ENCODE results near the gene TCERG1L. TPM values are rescaled to one million over a fixed set of nuclear protein-coding genes. Genes with fewer than 3 reads are reported as not detected.

Gene TCERG1L
- total RNA-seq, 1 experiment from 2014 or later: 1.5 TPM

GRCh38 chr10:131109291-131109690 lies 202.2 kb downstream of the TCERG1L start:
- peaks cover 43% of the 10 kb centered on the region for H3K9me3 Mint-ChIP-seq
- ATAC-seq: no peak
- H3K36me3 Mint-ChIP-seq: peaks cover 54% of the 10 kb centered on the region
- POLR2A ChIA-PET: no interaction called here
- H3K27ac Mint-ChIP-seq: no peak overlapping the region
- H3K4me1 Mint-ChIP-seq: no peaks in the 10 kb centered on the region
- CTCF ChIA-PET: no interaction called here
- DNase-seq (ENCODE audit: low spot score): no peak
- no peak overlapping the region for H3K4me3 Mint-ChIP-seq
- H3K27me3 Mint-ChIP-seq (ENCODE audit: low read depth): no peaks in the 10 kb centered on the region; the same call in 1 of the 2 replicates
- no peak for TF ChIP-seq GABPB1 (CRISPR knock-in tag; IDR thresholded peaks at IDR 0.05)

GRCh38 chr10:131107970-131108369 lies 203.6 kb downstream of the TCERG1L start:
- peaks cover 61% of the 10 kb centered on the region for H3K36me3 Mint-ChIP-seq
- H3K27ac Mint-ChIP-seq: no peak overlapping the region
- H3K9me3 Mint-ChIP-seq: peaks cover 51% of the 10 kb centered on the region
- H3K4me3 Mint-ChIP-seq: no peak overlapping the region
- H3K27me3 Mint-ChIP-seq (ENCODE audit: low read depth): no peaks in the 10 kb centered on the region; the same call in 1 of the 2 replicates
- TF ChIP-seq CBFB (CRISPR knock-in tag; IDR thresholded peaks at IDR 0.05; ENCODE audit: low read depth) (no peak), ARID4B (CRISPR knock-in tag; IDR thresholded peaks at IDR 0.05; ENCODE audit: borderline replicate concordance) (no peak), ZNF671 (CRISPR knock-in tag; IDR thresholded peaks at IDR 0.05) (no peak), CREM (CRISPR knock-in tag; IDR thresholded peaks at IDR 0.05) (no peak), CTCF (IDR thresholded peaks at IDR 0.05) (no peak), CREB1 (CRISPR knock-in tag; IDR thresholded peaks at IDR 0.05) (no peak), ETV6 (CRISPR knock-in tag; IDR thresholded peaks at IDR 0.05) (no peak), MXD4 (CRISPR knock-in tag; IDR thresholded peaks at IDR 0.05; ENCODE audit: borderline replicate concordance) (no peak), ELF4 (CRISPR knock-in tag; IDR thresholded peaks at IDR 0.05; ENCODE audit: low read depth) (no peak), NFE2L1 (CRISPR knock-in tag; IDR thresholded peaks at IDR 0.05) (no peak), PRRX2 (CRISPR knock-in tag; IDR thresholded peaks at IDR 0.05) (no peak), ATF2 (CRISPR knock-in tag; IDR thresholded peaks at IDR 0.05; ENCODE audit: borderline replicate concordance, low read depth) (no peak), ESRRA (CRISPR knock-in tag; IDR thresholded peaks at IDR 0.05; ENCODE audit: borderline replicate concordance) (no peak), TEAD1 (CRISPR knock-in tag; IDR thresholded peaks at IDR 0.05) (no peak), USF1 (CRISPR knock-in tag; IDR thresholded peaks at IDR 0.05) (no peak), NFYB (CRISPR knock-in tag; conservative IDR thresholded peaks at IDR 0.05; ENCODE audit: low read depth) (no peak), JAZF1 (CRISPR knock-in tag; IDR thresholded peaks at IDR 0.05) (no peak), ZNF121 (CRISPR knock-in tag; IDR thresholded peaks at IDR 0.05) (no peak)
- ATAC-seq (no peak), DNase-seq (ENCODE audit: low spot score) (no peak)
- CTCF ChIA-PET: no interaction called here
- POLR2A ChIA-PET: no interaction called here
- no peaks in the 10 kb centered on the region for H3K4me1 Mint-ChIP-seq

Data from WTC11 (cell line).